Heart left ventricle (tissue), 16 donors: Measurements from ENCODE around the gene TBX3. TPM values are rescaled to one million over a fixed set of nuclear protein-coding genes. Genes with fewer than 3 reads are reported as not detected.

ENCODE experiments used
- ATAC-seq, 4 donors: fragments of 200-7000 bp; cut with Tn5 transposase; one replicate each; pipeline ENCODE4 v1.9.1; 2020 to 2022; ENCODE audit warnings: moderate library complexity in 4 of 4, mild to moderate bottlenecking in 3 of 4, moderate number of reproducible peaks in 1 of 4
- DNase-seq, 5 donors: peaks; one replicate each; pipeline ENCODE4 v3.0.0-alpha.2; 2020
- H3K27ac ChIP-seq, 12 donors: fragments of 200-600 bp; sonication (generic) in 4 of 12; one replicate each; pipeline versions ENCODE4 v1.5.0 to v1.8.0; 2016 to 2022; ENCODE audit warnings: mild to moderate bottlenecking in 2 of 12
- H3K27me3 ChIP-seq, 9 donors: fragments of 200-600 bp; sonication (generic) in 2 of 9; one replicate each; pipeline versions ENCODE4 v1.5.1 to v1.8.0; 2016 to 2022; ENCODE audit warnings: mild to moderate bottlenecking in 3 of 9
- H3K36me3 ChIP-seq, 9 donors: fragments of 200-600 bp; sonication (generic) in 2 of 9; one replicate each; pipeline versions ENCODE4 v1.5.0 to v1.8.0; 2018 to 2022; ENCODE audit warnings: mild to moderate bottlenecking in 2 of 9
- H3K4me1 ChIP-seq, 12 donors: fragments of 200-600 bp; sonication (generic) in 4 of 12; one replicate each; pipeline versions ENCODE4 v1.5.0 to v1.8.0; 2016 to 2022; ENCODE audit warnings: mild to moderate bottlenecking in 3 of 12
- H3K4me3 ChIP-seq, 12 donors: fragments of 200-600 bp; sonication (generic) in 4 of 12; one replicate each; pipeline versions ENCODE4 v1.5.0 to v1.8.0; 2017 to 2022; ENCODE audit warnings: mild to moderate bottlenecking in 9 of 12, moderate library complexity in 4 of 12
- H3K9me3 ChIP-seq, 12 donors: fragments of 200-600 bp; sonication (generic) in 4 of 12; one replicate each; pipeline versions ENCODE4 v1.5.0 to v1.8.0; 2016 to 2022; ENCODE audit warnings: mild to moderate bottlenecking in 1 of 12
- CTCF ChIP-seq, 12 donors: fragments of 200-600 bp; sonication (generic) in 4 of 12; IDR thresholded peaks; one replicate each; pipeline versions ENCODE4 v1.5.0 to v1.8.0; 2018 to 2022; ENCODE audit warnings: antibody characterized with exemption in 12 of 12, mild to moderate bottlenecking in 5 of 12
- POLR2A ChIP-seq, 2 donors: fragments of 450-650 bp; IDR thresholded peaks; one replicate each; pipeline ENCODE4 v1.6.1; 2017; ENCODE audit warnings: antibody characterized with exemption in 2 of 2, mild to moderate bottlenecking in 2 of 2, moderate library complexity in 2 of 2
- WGBS, 4 donors: extraction: QIAGEN DNeasy Blood & Tissue Kit in 2 of 4; methylation state at CpG; one replicate each; pipeline versions ENCODE4 v1.1.5 to v1.1.7; 2013 to 2018; 5-methylcytosine and 5-hydroxymethylcytosine counted together
- intact Hi-C, 10 donors: fragments of 100-400 bp; cut with DNase I; formaldehyde crosslinking; loops; one replicate each; pipeline versions ENCODE4 v1.11.1 to v1.14.2; 2022
- long read RNA-seq, 3 donors: library from polyadenylated mRNA; unstranded; transcript quantifications; one replicate each; pipeline ENCODE4 v2.0.0, GENCODE V29; 2020 to 2021
- polyA plus RNA-seq, 2 donors: library from polyadenylated mRNA; stranded (reverse); fragments of 200-250 nt; gene quantifications; one replicate each; pipeline ENCODE4 v1.2.3, GENCODE V29; 2013
- total RNA-seq, 9 donors: library from RNA; depleted of rRNA in 2 of 9; stranded (reverse); fragments of >200 nt in 2 of 9; fragmentation: NEBNext Ultra II Directional in 3 of 9; extraction: Animal tissue kit (Norgen Biotek cat#: 25700) in 3 of 9; gene quantifications; one replicate each; pipeline versions ENCODE4 v1.1.0 to v1.2.4, GENCODE V29; 2016 to 2023
- donor health status: ischemic (EF 13 %, LVEDD 7.1; RV severe dilation, severe dysfunction).
- donor health status: healthy with polysubstance abuse.
- donor health status: DM: no; HTN: yes; CAD: no.
- donor health status: DM: no; HTN: no; CAD: no.
- donor health status: ischemic (EF 25% LVEDD 6.9; RV normal size, moderate dysfunction).
- donor health status: ischemic (EF 25% LVEDD 5.7; RV mildly dilated, moderate dysfunction).
- donor health status: healthy.
- donor health status: DM: yes; HTN: yes; CAD: no.
- donor health status: ischemic (EF 35%, LVEDD 5.7; RV mildly dilated, moderate dysfunction).
- donor health status: nonischemic (EF 11% LVEDD 7.7; RV severe dilation, severe dysfunction).
- donor health status: DM: yes; HTN: yes; CAD: no.
- donor health status: PGD.
- donor health status: ischemic (EF 29% LVEDD 5.4; RV normal size, mild dysfunction).
- donor health status: nonischemic (EF 23%, LVEDD 6.1; RV moderate dilation, normal function).

Gene TBX3
- 10 to 100 TPM; 10.3 to 31.3 (median 16.2) TPM for total RNA-seq
- 10 to 100 TPM; 11.4 to 11.6 TPM for polyA plus RNA-seq
- long read RNA-seq, donor 1, partial matches to known transcripts = 21 of 21 reads
- long read RNA-seq, donor 1, other reads (novel, unspliced or antisense) = 0 of 21 reads
- long read RNA-seq, donor 2, partial matches to known transcripts = 21 of 23 reads
- long read RNA-seq, donor 2, other reads (novel, unspliced or antisense) = 1 of 23 reads
- long read RNA-seq, donor 3, partial matches to known transcripts = 24 of 24 reads
- long read RNA-seq, donor 3, other reads (novel, unspliced or antisense) = 0 of 24 reads

GRCh38 chr12:114684098-114684869, at the start of gene TBX3:
TBX3 (minus strand) TSS chr12:114684175; CDS start chr12:114683200, 975 bp downstream.
- intact Hi-C loops = loop anchor here in 7 of 10 donors (5.0 to 10.0 kb wide), 17 partner anchors 111 to 1068 kb away; no protein-coding TSS in a partner anchor
- WGBS, 4 donors = 0 to 1% (median 1%) methylated on average over 66 to 76 of the region's 76 CpGs

GRCh38 chr12:114732426-114733030, 48.6 kb upstream of the TBX3 start:
- 63 to 77% (median 69%) methylated on average over 4 of the region's 4 CpGs for WGBS, 4 donors
- no peak for ATAC-seq
- no peak for TF ChIP-seq POLR2A (IDR thresholded peaks at IDR 0.05)
- no peak for TF ChIP-seq CTCF (IDR thresholded peaks at IDR 0.05)

More at GRCh38 chr12:114684098-114684869, at the start of gene TBX3:
- H3K4me3 ChIP-seq = peak within 1 kb of the TSS; percentile 56 to 89 (median 74)
- peak within 1 kb of the TSS; percentile 81 to 98 (median 90) for H3K27ac ChIP-seq
- peaks cover 0 to 9% (median 0%) of the 10 kb centered on the region in 9 donors for H3K36me3 ChIP-seq
- DNase-seq = peak; percentile 91 to 96 (median 94)
- TF ChIP-seq CTCF (IDR thresholded peaks at IDR 0.05) = peak; percentile 15 to 70 (median 51)
- peak; percentile 55 to 98 for TF ChIP-seq POLR2A (IDR thresholded peaks at IDR 0.05)
- H3K9me3 ChIP-seq = no peaks in the 10 kb centered on the region
- peaks cover 0 to 21% (median 10%) of the 10 kb centered on the region in 12 donors for H3K4me1 ChIP-seq
- H3K27me3 ChIP-seq = peaks cover 11 to 74% (median 40%) of the 10 kb centered on the region in 9 donors
- ATAC-seq = peak; percentile 93 to 95 (median 94)

GRCh38 chr12:114729731-114730130, 45.8 kb upstream of the TBX3 start:
- peaks cover 9 to 21% (median 12%) of the 10 kb centered on the region in 9 donors for H3K27me3 ChIP-seq

More at GRCh38 chr12:114732426-114733030, 48.6 kb upstream of the TBX3 start:
- Histone ChIP-seq H3K9me3 (no peaks in the 10 kb centered on the region), H3K4me1 (peaks cover 0 to 8% (median 0%) of the 10 kb centered on the region in 12 donors), H3K27me3 (peaks cover 21 to 46% (median 33%) of the 10 kb centered on the region in 9 donors), H3K27ac (no peak overlapping the region), H3K36me3 (no peaks in the 10 kb centered on the region), H3K4me3 (no peak overlapping the region)
- no peak for DNase-seq
- intact Hi-C loops = no loop called here

More at GRCh38 chr12:114729731-114730130, 45.8 kb upstream of the TBX3 start:
- peaks cover 0 to 9% (median 0%) of the 10 kb centered on the region in 12 donors for H3K4me1 ChIP-seq
- no peaks in the 10 kb centered on the region for H3K9me3 ChIP-seq
- no peak for TF ChIP-seq CTCF (IDR thresholded peaks at IDR 0.05)
- TF ChIP-seq POLR2A (IDR thresholded peaks at IDR 0.05) = no peak
- 81 to 90% (median 88%) methylated on average over 3 of the region's 3 CpGs for WGBS, 4 donors
- DNase-seq (no peak), ATAC-seq (no peak)
- intact Hi-C loops = no loop called here
- H3K36me3 ChIP-seq = no peaks in the 10 kb centered on the region
- no peak overlapping the region for H3K4me3 ChIP-seq
- no peak overlapping the region for H3K27ac ChIP-seq
